Mesendoderm (in vitro differentiated cells): ENCODE measurements around the gene KRTAP5-5.
"Not testable (repeated sequence)": the region's sequence is repeated elsewhere in the genome, so short reads cannot be mapped to it uniquely, and the experiment has no call there.

Source experiments
- DNase-seq: peaks from one replicate; pipeline ENCODE4 v3.0.0; 2013
- H2AK5ac ChIP-seq: 2 replicates; pipeline ENCODE4 v1.6.1; 2013; ENCODE audit warnings: low read length, inconsistent platforms
- H2BK120ac ChIP-seq: 2 replicates; pipeline ENCODE4 v1.6.1; 2013; ENCODE audit warnings: low read depth, mild to moderate bottlenecking, low read length, moderate library complexity, mixed read lengths
- H2BK15ac ChIP-seq: replicated peaks from 2 replicates; pipeline ENCODE4 v1.6.1; 2013; ENCODE audit warnings: low read depth, mild to moderate bottlenecking, moderate library complexity
- H2BK5ac ChIP-seq: 2 replicates; pipeline ENCODE4 v1.6.1; 2013; ENCODE audit warnings: low read length, inconsistent platforms
- H3K18ac ChIP-seq: 2 replicates; pipeline ENCODE4 v1.6.1; 2013; ENCODE audit warnings: mild to moderate bottlenecking, low read length, mixed read lengths
- H3K23ac ChIP-seq: one replicate; pipeline ENCODE4 v1.6.1; 2013; ENCODE audit warnings: low read length
- H3K27ac ChIP-seq: 2 replicates; pipeline ENCODE4 v1.5.1; 2013; ENCODE audit warnings: low read depth, mild to moderate bottlenecking, inconsistent platforms, low read length, moderate library complexity
- H3K27me3 ChIP-seq: 2 replicates; pipeline ENCODE4 v1.6.1; 2013; ENCODE audit warnings: low read length, control low read depth, mild to moderate bottlenecking, inconsistent platforms; ENCODE audit not compliant: insufficient read depth, poor library complexity
- H3K36me3 ChIP-seq: 2 replicates; pipeline ENCODE4 v1.6.1; 2013; ENCODE audit warnings: low read length, inconsistent platforms; ENCODE audit not compliant: control insufficient read depth, insufficient read depth
- H3K4ac ChIP-seq: one replicate; pipeline ENCODE4 v1.6.1; 2013; ENCODE audit warnings: low read depth, mild to moderate bottlenecking, low read length, moderate library complexity
- H3K4me1 ChIP-seq: 2 replicates; pipeline ENCODE4 v1.6.1; 2013; ENCODE audit warnings: low read depth, low read length, inconsistent platforms; ENCODE audit not compliant: control insufficient read depth
- H3K4me2 ChIP-seq: 2 replicates; pipeline ENCODE4 v1.6.1; 2013; ENCODE audit warnings: low read length
- H3K4me3 ChIP-seq: 2 replicates; pipeline ENCODE4 v1.5.1; 2013; ENCODE audit warnings: mild to moderate bottlenecking, low read length
- H3K56ac ChIP-seq: one replicate; pipeline ENCODE4 v1.6.1; 2013; ENCODE audit warnings: low read length
- H3K79me1 ChIP-seq: 2 replicates; pipeline ENCODE4 v1.6.1; 2013; ENCODE audit warnings: low read length, inconsistent platforms
- H3K79me2 ChIP-seq: 2 replicates; pipeline ENCODE4 v1.6.1; 2013; ENCODE audit warnings: mild to moderate bottlenecking, low read length; ENCODE audit not compliant: control insufficient read depth, insufficient read depth
- H3K9ac ChIP-seq: 2 replicates; pipeline ENCODE4 v1.6.1; 2013; ENCODE audit warnings: low read length, inconsistent platforms
- H4K5ac ChIP-seq: one replicate; pipeline ENCODE4 v1.6.1; 2013; ENCODE audit warnings: low read length
- H4K8ac ChIP-seq: one replicate; pipeline ENCODE4 v1.6.1; 2013; ENCODE audit warnings: low read depth, mild to moderate bottlenecking, control low read depth, low read length, moderate library complexity
- WGBS: extraction: QIAGEN DNeasy Blood & Tissue Kit; methylation state at CpG from one replicate; pipeline ENCODE4 v1.1.7; 2013; ENCODE audit warnings: low lambda C conversion rate, missing lambda C conversion rate; ENCODE audit not compliant: insufficient coverage; ENCODE audit errors: extremely low coverage; 5-methylcytosine and 5-hydroxymethylcytosine counted together

Gene KRTAP5-5

DNA sequence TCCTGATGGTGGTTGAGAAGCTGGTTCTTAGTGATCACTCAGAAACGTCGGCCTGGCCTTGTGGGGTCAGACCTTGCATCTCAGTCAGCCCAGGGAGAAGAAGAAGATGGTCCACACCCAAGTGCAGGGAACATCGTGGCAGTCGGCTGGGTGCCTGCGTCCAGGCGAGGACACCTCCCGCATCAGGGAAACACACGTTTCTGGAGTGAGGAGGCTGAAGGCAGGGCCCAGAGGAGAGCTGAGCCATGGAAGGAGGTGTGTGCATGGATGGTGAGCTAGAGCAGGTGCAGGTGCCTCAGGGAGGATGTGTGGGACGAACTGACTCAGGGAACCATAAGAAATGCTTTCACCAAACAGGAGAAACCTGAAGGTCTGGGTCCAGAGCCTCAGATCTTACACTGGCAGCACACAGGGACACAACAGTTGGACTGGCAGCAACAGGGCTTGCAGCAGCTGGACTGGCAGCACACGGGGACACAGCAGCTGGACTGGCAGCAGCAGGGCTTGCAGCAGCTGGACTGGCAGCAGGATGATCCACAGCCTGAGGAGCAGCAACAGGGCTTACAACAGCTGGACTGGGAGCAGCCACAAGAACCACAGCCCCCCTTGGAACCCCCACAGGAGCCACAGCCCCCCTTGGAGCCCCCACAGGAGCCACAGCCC is 32.1 kb upstream of the KRTAP5-5 start:
- H3K18ac ChIP-seq: no peak overlapping the region
- no peaks in the 10 kb centered on the region for H3K36me3 ChIP-seq
- no peak overlapping the region for H3K23ac ChIP-seq
- no peaks in the 10 kb centered on the region for H3K4me1 ChIP-seq
- H3K4me2 ChIP-seq: no peak overlapping the region
- H2BK120ac ChIP-seq: no peak overlapping the region
- no peak overlapping the region for H4K5ac ChIP-seq
- no peak overlapping the region for H3K9ac ChIP-seq
- no peak overlapping the region for H2BK5ac ChIP-seq
- H4K8ac ChIP-seq: no peak overlapping the region
- H3K56ac ChIP-seq: no peak overlapping the region
- H3K27ac ChIP-seq: no peak overlapping the region
- H3K79me1 ChIP-seq: no peaks in the 10 kb centered on the region
- H3K4ac ChIP-seq: no peak overlapping the region
- DNase-seq: no peak
- no peak overlapping the region for H2AK5ac ChIP-seq
- H3K27me3 ChIP-seq: no peaks in the 10 kb centered on the region
- no CpG with 5 or more reads among the region's 10 CpGs for WGBS
- no peak overlapping the region for H3K4me3 ChIP-seq
- H2BK15ac ChIP-seq: no peak overlapping the region
- H3K79me2 ChIP-seq: no peaks in the 10 kb centered on the region

DNA sequence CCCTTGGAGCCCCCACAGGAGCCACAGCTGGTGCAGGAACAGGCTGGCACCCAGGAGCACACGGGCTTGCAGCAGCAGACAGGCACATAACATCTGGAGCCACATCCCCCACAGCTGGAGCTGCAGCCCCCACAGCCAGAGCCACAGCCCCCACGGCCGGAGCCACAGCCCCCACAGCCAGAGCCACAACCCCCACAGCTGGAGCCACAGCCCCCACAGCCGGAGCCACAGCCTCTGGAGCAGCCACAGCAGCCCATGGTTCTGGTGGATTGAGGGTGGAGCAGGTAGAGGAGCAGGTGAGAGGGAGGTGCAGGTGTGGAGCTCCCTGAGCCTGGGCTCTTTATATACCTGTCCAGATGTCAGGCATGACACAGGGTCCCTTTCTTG is 31.6 kb upstream of the KRTAP5-5 start, which contains the start of gene KRTAP5-2:
TSS of gene KRTAP5-2 (minus strand) at position 301 of the 387 bp plus-strand sequence. CDS start at position 257, 44 bp downstream.
- Histone ChIP-seq H3K4me3 (no peak within 1 kb of the TSS), H3K36me3 (no peaks in the 10 kb centered on the region), H4K5ac (no peak within 1 kb of the TSS), H3K23ac (no peak within 1 kb of the TSS), H2BK120ac (no peak within 1 kb of the TSS), H3K4me1 (no peaks in the 10 kb centered on the region), H3K27me3 (no peaks in the 10 kb centered on the region), H3K18ac (no peak within 1 kb of the TSS), H3K9ac (no peak within 1 kb of the TSS), H3K4ac (no peak within 1 kb of the TSS), H3K79me2 (no peaks in the 10 kb centered on the region), H2BK15ac (no peak within 1 kb of the TSS), H2BK5ac (no peak within 1 kb of the TSS), H3K56ac (no peak within 1 kb of the TSS), H3K4me2 (no peak within 1 kb of the TSS), H4K8ac (no peak within 1 kb of the TSS), H3K79me1 (no peaks in the 10 kb centered on the region), H2AK5ac (no peak within 1 kb of the TSS), H3K27ac (no peak within 1 kb of the TSS)
- WGBS: no CpG with 5 or more reads among the region's 4 CpGs
- DNase-seq: no peak

DNA sequence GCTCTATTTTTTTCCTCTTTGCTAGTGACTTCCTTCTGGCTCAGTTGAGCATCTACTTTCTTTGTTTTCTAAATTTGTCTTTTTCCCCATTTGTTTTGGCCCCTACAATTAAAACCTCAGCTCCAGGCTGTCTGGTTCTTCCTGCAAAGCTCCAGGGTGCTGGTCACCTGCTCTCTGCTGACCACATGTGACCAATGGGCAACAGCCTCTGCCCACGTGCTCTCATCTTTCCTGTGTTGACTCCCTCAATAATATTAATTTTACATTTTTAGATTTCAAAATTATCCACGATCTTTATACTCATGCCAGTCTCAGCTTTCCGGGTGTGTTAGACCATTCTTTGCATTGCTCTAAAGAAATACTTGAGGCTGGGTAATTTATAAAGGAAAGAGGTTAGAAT is 31.2 kb upstream of the KRTAP5-5 start:
- not testable (repeated sequence) for H3K4me3 ChIP-seq, H3K27me3 ChIP-seq, H3K23ac ChIP-seq, H3K4ac ChIP-seq, H3K27ac ChIP-seq, H2BK5ac ChIP-seq, H3K4me2 ChIP-seq, H3K18ac ChIP-seq, H4K8ac ChIP-seq, DNase-seq, H3K36me3 ChIP-seq, H2BK120ac ChIP-seq, H3K9ac ChIP-seq, H4K5ac ChIP-seq, H3K4me1 ChIP-seq, H2BK15ac ChIP-seq, H2AK5ac ChIP-seq, H3K56ac ChIP-seq, H3K79me2 ChIP-seq, H3K79me1 ChIP-seq
- no CpG with 5 or more reads among the region's 3 CpGs for WGBS

DNA sequence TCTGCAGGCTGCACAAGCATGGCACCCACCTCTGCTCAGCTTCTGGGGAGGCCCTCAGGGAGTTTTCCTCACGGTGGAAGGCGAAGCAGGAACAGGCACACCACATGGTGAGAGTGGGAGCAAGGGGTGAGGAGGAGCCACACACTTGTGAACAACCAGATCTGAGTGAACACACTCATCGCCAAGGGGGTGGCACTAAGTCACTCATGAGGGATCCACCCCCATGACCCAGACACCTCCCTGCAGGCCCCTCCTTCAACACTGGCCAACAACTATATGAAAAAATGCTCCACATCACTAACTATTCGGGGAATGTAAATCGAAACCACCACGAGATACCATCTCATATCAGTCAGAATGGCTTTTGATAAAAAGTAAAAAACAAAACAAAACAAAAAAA is 30.8 kb upstream of the KRTAP5-5 start:
- H2BK15ac ChIP-seq: no peak overlapping the region
- H4K5ac ChIP-seq: no peak overlapping the region
- DNase-seq: no peak
- no peak overlapping the region for H2BK120ac ChIP-seq
- H3K4ac ChIP-seq: no peak overlapping the region
- no peak overlapping the region for H3K56ac ChIP-seq
- H3K4me3 ChIP-seq: no peak overlapping the region
- no peak overlapping the region for H3K27ac ChIP-seq
- no peaks in the 10 kb centered on the region for H3K27me3 ChIP-seq
- H4K8ac ChIP-seq: no peak overlapping the region
- no peaks in the 10 kb centered on the region for H3K4me1 ChIP-seq
- no peak overlapping the region for H2BK5ac ChIP-seq
- H3K9ac ChIP-seq: no peak overlapping the region
- H3K36me3 ChIP-seq: no peaks in the 10 kb centered on the region
- H3K23ac ChIP-seq: no peak overlapping the region
- no peaks in the 10 kb centered on the region for H3K79me1 ChIP-seq
- H3K4me2 ChIP-seq: no peak overlapping the region
- H3K79me2 ChIP-seq: no peaks in the 10 kb centered on the region
- no peak overlapping the region for H3K18ac ChIP-seq
- H2AK5ac ChIP-seq: no peak overlapping the region
- WGBS: no CpG with 5 or more reads among the region's 6 CpGs

DNA sequence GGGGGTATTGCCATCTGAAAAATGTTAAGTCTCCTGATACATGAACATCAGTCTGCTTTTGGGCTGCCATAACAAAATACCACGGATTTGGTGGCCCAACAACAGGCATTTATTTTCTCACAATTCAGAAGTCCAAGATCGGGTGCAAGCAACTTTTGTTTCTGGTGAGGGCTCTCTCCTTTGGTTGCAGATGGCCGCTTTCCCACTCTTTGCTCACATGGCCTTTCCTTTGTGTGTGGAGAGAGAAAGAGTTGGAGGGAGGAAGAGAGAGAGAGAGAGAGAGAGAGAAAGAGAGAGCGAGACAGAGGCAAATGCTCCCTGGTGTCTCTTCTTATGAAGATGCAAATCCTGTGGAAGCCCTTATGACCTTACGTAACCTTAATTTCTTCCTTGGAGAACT is 28.9 kb upstream of the KRTAP5-5 start:
- Histone ChIP-seq H2AK5ac (no peak overlapping the region), H3K79me1 (no peaks in the 10 kb centered on the region), H2BK15ac (no peak overlapping the region), H4K8ac (no peak overlapping the region), H3K9ac (no peak overlapping the region), H3K79me2 (no peaks in the 10 kb centered on the region), H3K23ac (no peak overlapping the region), H4K5ac (no peak overlapping the region), H3K27me3 (no peaks in the 10 kb centered on the region), H3K4ac (no peak overlapping the region), H3K27ac (no peak overlapping the region), H3K56ac (no peak overlapping the region), H3K36me3 (no peaks in the 10 kb centered on the region), H2BK120ac (no peak overlapping the region), H3K4me2 (no peak overlapping the region), H3K18ac (no peak overlapping the region), H2BK5ac (no peak overlapping the region), H3K4me1 (no peaks in the 10 kb centered on the region), H3K4me3 (no peak overlapping the region)
- DNase-seq: no peak
- WGBS: no CpG with 5 or more reads among the region's 5 CpGs

DNA sequence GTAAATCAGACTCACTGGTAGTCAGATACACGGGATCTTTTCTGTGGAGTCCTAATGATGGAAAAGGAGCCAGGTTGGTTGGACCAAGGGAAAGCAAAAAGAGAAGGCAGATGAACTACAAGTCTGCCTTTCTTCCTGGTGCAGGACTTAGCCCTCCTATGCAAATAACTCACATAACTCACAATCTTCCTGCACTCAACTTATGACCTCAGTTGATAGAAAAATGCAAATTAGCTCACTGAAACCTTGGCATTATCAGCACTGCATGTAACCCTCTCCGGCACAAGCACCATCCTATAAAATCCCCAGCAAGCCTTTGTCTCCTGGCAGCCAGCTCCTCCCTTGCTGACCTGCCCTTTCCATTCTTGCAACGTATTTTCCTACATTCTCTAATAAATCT is 27.9 kb upstream of the KRTAP5-5 start:
- no CpG with 5 or more reads among the region's 3 CpGs for WGBS
- DNase-seq, H3K23ac ChIP-seq: not testable (repeated sequence)

More for the DNA sequence above, 27.9 kb upstream of the KRTAP5-5 start:
- not testable (repeated sequence) for H3K4me1 ChIP-seq, H4K5ac ChIP-seq, H3K4me2 ChIP-seq, H2AK5ac ChIP-seq, H3K27me3 ChIP-seq, H2BK120ac ChIP-seq, H3K18ac ChIP-seq, H3K9ac ChIP-seq, H3K79me2 ChIP-seq, H3K36me3 ChIP-seq, H3K79me1 ChIP-seq, H3K56ac ChIP-seq, H3K4me3 ChIP-seq, H2BK5ac ChIP-seq, H2BK15ac ChIP-seq, H3K27ac ChIP-seq, H3K4ac ChIP-seq, H4K8ac ChIP-seq
